NCI-H446 (cell line): Measurements from ENCODE around the gene TNMD.

ENCODE experiments used
- DNase-seq, 2 experiments: peaks; one replicate each; lab custom pipeline; 2025; lab: John Stamatoyannopoulos, UW

TNMD gene

GRCh38 chrX:100643956-100644860 is 59.5 kb downstream of the TNMD start, which contains the start of gene SRPX2:
Gene SRPX2 (plus strand): TSS chrX:100644199. CDS start chrX:100646323, 2,124 bp downstream.
- DNase-seq = no peak

GRCh38 chrX:100645106-100645505 is 60.4 kb downstream of the TNMD start:
- DNase-seq = no peak

- DNase-seq = no peak
Measured at GRCh38 chrX:100647095-100647494, 62.4 kb downstream of the TNMD start.

- DNase-seq = no peak
Measured at GRCh38 chrX:100647739-100648138, 63.0 kb downstream of the TNMD start.

GRCh38 chrX:100648458-100649417 is 64.0 kb downstream of the TNMD start:
- no peak for DNase-seq
